Lung (tissue), 12 donors: ENCODE results near the gene VPS13D. TPM values are rescaled to one million over a fixed set of nuclear protein-coding genes. Genes with fewer than 3 reads are reported as not detected.

ENCODE experiments used
- ATAC-seq: fragments of 200-7000 bp; cut with Tn5 transposase; one replicate; pipeline ENCODE4 v1.9.1; 2020; ENCODE audit warnings: moderate number of reproducible peaks; ENCODE audit not compliant: insufficient read depth, low FRiP score
- DNase-seq, 3 donors: peaks; one replicate each; pipeline ENCODE4 v3.0.0-alpha.2; 2013 to 2017
- H3K27ac ChIP-seq, 2 donors: one replicate each; pipeline ENCODE4 v1.5.1; 2013; ENCODE audit warnings: mild to moderate bottlenecking in 2 of 2, moderate library complexity in 2 of 2, control low read depth in 1 of 2, inconsistent platforms in 1 of 2, low read depth in 1 of 2, low read length in 1 of 2
- H3K27me3 ChIP-seq, 3 donors: one replicate each; pipeline ENCODE4 v1.5.1; 2013; ENCODE audit warnings: low read length in 2 of 3; ENCODE audit not compliant: control insufficient read depth in 3 of 3, insufficient read depth in 3 of 3
- H3K36me3 ChIP-seq, 4 donors: one replicate each; pipeline ENCODE4 v1.5.1; 2013; ENCODE audit warnings: low read length in 4 of 4, mild to moderate bottlenecking in 1 of 4, moderate library complexity in 1 of 4; ENCODE audit not compliant: control insufficient read depth in 4 of 4, insufficient read depth in 4 of 4
- H3K4me1 ChIP-seq, 5 donors: one replicate each; pipeline ENCODE4 v1.5.1; 2013; ENCODE audit warnings: low read length in 5 of 5, mild to moderate bottlenecking in 2 of 5, moderate library complexity in 1 of 5; ENCODE audit not compliant: control insufficient read depth in 5 of 5, insufficient read depth in 5 of 5
- H3K4me3 ChIP-seq: one replicate; pipeline ENCODE4 v1.5.1; 2013; ENCODE audit warnings: mild to moderate bottlenecking, control low read depth, moderate library complexity
- H3K9ac ChIP-seq, 2 donors: one replicate each; pipeline ENCODE4 v1.5.1; 2013; ENCODE audit warnings: low read length in 2 of 2, control low read depth in 1 of 2; ENCODE audit not compliant: insufficient read depth in 1 of 2
- H3K9me3 ChIP-seq, 4 donors: one replicate each; pipeline ENCODE4 v1.5.1; 2013; ENCODE audit warnings: low read length in 3 of 4, mild to moderate bottlenecking in 1 of 4, moderate library complexity in 1 of 4; ENCODE audit not compliant: control insufficient read depth in 4 of 4, insufficient read depth in 3 of 4
- WGBS, 2 donors: extraction: QIAGEN DNeasy Blood & Tissue Kit; methylation state at CpG; one replicate each; pipeline ENCODE4 v1.1.7; 2013; 5-methylcytosine and 5-hydroxymethylcytosine counted together
- polyA plus RNA-seq, 2 donors: library from polyadenylated mRNA; stranded (reverse); fragments of 200-250 nt; gene quantifications; one replicate each; pipeline ENCODE4 v1.2.1, GENCODE V29; 2013
- total RNA-seq, 2 donors: library from RNA; depleted of rRNA in 1 of 2; stranded (reverse); fragments of >200 nt in 1 of 2; gene quantifications; one replicate each; pipeline ENCODE4 v1.2.1, GENCODE V29; 2014 to 2021
- TF ChIP-seq, protein P1 (sequence below): IDR thresholded peaks from 2 replicates; pipeline ENCODE4 v1.5.1; 2012; ENCODE audit warnings: mild to moderate bottlenecking; ENCODE audit errors: control extremely low read depth, extremely low read depth
- donor health status: control.
- donor health status: control.
- donor health status: Bipolar disorder and iron deficiency.
- donor health status: healthy.
- donor health status: DM: yes; HTN: yes; CAD: no.

VPS13D gene
- total and polyA plus RNA-seq, 4 donors: 18.4 to 76.0 (median 37.5) TPM

DNA sequence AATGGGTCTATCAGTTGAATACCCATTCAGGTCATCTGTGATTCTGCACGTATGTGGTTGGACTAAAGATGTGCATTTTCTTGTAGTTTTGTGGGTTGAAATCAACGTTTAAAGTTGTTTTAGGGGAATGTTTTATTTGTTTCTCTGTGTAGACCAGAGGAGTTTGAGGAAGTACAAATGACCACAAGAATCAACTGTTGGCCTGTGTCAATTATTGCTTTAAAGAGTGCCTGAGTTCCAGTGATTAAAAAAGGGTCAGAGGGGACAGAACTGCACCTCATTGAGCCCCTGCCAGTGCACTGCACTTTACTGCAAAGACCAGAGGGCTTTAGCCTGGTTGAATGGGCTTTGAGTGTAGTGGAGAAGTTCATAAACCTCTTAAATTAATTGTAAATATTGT is 190.3 kb downstream of the VPS13D start:
- ATAC-seq (no peak), DNase-seq (no peak)
- no peaks in the 10 kb centered on the region for H3K9me3 ChIP-seq
- H3K4me1 ChIP-seq: peaks cover 0 to 6% (median 0%) of the 10 kb centered on the region in 5 donors
- H3K9ac ChIP-seq: no peak overlapping the region
- H3K27me3 ChIP-seq: no peaks in the 10 kb centered on the region
- H3K4me3 ChIP-seq: no peak overlapping the region
- WGBS, 2 donors: 42 to 74% methylated on average over 2 of the region's 2 CpGs
- H3K36me3 ChIP-seq: peaks cover 6 to 22% (median 13%) of the 10 kb centered on the region in 4 donors
- TF ChIP-seq, protein P1, sequence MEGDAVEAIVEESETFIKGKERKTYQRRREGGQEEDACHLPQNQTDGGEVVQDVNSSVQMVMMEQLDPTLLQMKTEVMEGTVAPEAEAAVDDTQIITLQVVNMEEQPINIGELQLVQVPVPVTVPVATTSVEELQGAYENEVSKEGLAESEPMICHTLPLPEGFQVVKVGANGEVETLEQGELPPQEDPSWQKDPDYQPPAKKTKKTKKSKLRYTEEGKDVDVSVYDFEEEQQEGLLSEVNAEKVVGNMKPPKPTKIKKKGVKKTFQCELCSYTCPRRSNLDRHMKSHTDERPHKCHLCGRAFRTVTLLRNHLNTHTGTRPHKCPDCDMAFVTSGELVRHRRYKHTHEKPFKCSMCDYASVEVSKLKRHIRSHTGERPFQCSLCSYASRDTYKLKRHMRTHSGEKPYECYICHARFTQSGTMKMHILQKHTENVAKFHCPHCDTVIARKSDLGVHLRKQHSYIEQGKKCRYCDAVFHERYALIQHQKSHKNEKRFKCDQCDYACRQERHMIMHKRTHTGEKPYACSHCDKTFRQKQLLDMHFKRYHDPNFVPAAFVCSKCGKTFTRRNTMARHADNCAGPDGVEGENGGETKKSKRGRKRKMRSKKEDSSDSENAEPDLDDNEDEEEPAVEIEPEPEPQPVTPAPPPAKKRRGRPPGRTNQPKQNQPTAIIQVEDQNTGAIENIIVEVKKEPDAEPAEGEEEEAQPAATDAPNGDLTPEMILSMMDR: no peak
- H3K27ac ChIP-seq: no peak overlapping the region

DNA sequence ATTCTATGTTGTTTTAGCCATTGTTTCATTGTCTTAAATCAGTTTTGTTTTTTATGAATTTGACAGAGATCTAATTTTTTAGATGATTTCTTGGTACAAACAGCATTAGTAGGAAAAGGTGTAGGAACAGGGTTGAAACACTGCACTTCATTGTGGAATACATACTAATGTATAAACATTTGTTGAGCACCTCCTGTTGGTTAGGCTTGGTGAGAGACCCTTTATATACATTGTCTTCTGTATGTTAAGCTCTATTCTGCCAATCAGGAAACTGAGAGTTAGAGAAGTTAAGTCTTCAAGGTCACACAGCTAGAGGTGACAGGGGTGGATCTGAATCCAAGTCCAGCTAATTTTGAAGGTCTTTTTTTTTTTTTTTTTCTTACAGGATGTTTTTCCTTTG is 192.7 kb downstream of the VPS13D start:
- Histone ChIP-seq H3K4me3 (no peak overlapping the region), H3K4me1 (peaks cover 0 to 4% (median 0%) of the 10 kb centered on the region in 5 donors), H3K9me3 (no peaks in the 10 kb centered on the region), H3K9ac (no peak overlapping the region), H3K27ac (no peak overlapping the region), H3K27me3 (no peaks in the 10 kb centered on the region), H3K36me3 (peaks cover 0 to 11% (median 7%) of the 10 kb centered on the region in 4 donors)
- DNase-seq (no peak), ATAC-seq (no peak)
- TF ChIP-seq, protein P1: no peak

DNA sequence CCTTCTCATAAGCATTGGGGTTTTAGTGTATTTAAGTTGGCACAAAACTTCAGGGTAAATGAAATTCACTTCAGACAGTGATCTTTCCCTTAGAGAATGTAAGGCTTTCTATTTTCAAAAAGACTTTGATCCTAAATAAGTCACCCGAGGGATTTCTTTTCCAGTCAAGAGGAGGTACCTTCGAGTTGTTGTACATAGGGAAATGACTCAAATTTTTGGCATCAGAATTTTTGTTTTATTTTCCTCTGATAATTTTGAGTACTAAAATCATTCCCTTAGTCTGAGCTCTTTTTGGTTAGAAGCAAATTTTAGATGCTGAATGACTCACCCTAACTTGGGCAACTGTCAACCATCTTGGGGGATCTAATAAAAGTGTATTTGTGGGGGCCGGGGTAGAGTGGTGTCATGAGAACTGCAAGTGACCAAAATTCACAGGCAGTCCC is 194.3 kb downstream of the VPS13D start:
- Histone ChIP-seq H3K4me1 (peaks cover 0 to 4% (median 0%) of the 10 kb centered on the region in 5 donors), H3K9me3 (no peaks in the 10 kb centered on the region), H3K9ac (no peak overlapping the region), H3K27me3 (no peaks in the 10 kb centered on the region), H3K27ac (no peak overlapping the region), H3K4me3 (no peak overlapping the region), H3K36me3 (peaks cover 2 to 10% (median 6%) of the 10 kb centered on the region in 4 donors)
- no peak for DNase-seq
- no peak for ATAC-seq
- WGBS, 2 donors: 57 to 78% methylated on average over 3 of the region's 3 CpGs
- TF ChIP-seq, protein P1: no peak

DNA sequence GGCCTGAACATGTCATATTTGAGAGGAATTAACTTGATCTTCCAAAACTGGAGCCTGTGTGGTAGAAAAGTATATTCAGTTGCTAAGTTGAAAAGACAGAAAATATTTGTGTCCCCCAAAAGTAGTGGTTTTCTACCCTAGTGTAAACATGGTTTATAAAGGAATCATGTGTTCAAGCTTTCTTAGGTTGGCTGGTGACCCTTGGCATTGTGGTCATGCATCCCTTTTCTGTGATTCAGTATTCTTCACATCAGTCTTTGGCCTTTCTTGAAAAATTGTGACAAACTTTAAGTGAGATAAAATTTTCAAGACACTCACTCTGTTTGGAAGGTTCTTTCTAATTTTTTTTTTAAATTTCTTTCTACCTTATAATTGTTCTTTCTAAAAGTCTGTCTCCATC is 195.0 kb downstream of the VPS13D start:
- Histone ChIP-seq H3K36me3 (peaks cover 0 to 6% (median 3%) of the 10 kb centered on the region in 4 donors), H3K27ac (no peak overlapping the region), H3K27me3 (no peaks in the 10 kb centered on the region), H3K4me1 (peaks cover 0 to 4% (median 0%) of the 10 kb centered on the region in 5 donors), H3K9ac (no peak overlapping the region), H3K4me3 (no peak overlapping the region), H3K9me3 (no peaks in the 10 kb centered on the region)
- TF ChIP-seq, protein P1: no peak
- DNase-seq (no peak), ATAC-seq (no peak)
